ENCODE data around the gene PCDHGB2.
A peak's percentile ranks its signal among the peaks of the same experiment; 100 is the strongest.

DNA sequence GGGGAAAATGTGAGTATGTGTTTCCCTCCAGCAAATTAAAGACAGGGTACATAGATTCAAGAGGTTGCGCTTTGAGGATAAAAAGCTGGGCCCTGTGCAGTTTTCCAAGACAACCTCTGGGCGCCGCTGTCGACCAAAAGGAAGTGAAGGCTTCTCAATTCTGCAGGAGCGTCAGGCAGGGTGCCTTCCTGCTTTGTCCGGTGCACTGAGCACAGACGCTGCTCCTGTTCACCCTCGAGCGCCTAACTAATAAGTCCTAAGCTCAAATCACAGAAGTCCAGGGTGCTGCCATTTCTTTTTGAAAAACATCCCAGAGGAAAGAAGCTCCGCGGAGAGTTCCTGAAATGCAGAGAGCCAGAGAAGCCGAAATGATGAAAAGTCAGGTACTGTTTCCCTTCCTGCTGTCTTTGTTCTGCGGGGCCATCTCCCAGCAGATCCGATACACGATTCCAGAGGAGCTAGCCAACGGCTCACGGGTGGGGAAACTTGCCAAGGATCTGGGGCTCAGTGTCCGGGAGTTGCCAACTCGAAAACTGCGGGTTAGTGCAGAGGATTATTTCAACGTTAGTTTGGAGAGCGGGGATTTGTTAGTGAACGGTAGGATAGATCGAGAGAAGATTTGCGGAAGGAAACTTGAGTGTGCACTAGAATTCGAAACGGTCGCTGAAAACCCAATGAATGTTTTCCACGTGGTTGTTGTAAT lies 9.7 kb upstream of the PCDHGB2 start, which contains the start of gene PCDHGB1:
- TF ChIP-seq, protein P1, sequence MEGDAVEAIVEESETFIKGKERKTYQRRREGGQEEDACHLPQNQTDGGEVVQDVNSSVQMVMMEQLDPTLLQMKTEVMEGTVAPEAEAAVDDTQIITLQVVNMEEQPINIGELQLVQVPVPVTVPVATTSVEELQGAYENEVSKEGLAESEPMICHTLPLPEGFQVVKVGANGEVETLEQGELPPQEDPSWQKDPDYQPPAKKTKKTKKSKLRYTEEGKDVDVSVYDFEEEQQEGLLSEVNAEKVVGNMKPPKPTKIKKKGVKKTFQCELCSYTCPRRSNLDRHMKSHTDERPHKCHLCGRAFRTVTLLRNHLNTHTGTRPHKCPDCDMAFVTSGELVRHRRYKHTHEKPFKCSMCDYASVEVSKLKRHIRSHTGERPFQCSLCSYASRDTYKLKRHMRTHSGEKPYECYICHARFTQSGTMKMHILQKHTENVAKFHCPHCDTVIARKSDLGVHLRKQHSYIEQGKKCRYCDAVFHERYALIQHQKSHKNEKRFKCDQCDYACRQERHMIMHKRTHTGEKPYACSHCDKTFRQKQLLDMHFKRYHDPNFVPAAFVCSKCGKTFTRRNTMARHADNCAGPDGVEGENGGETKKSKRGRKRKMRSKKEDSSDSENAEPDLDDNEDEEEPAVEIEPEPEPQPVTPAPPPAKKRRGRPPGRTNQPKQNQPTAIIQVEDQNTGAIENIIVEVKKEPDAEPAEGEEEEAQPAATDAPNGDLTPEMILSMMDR (IDR thresholded peaks at IDR 0.05), result peak in 3 of 6 experiments; percentile 6 to 13 (median 9)
- no peak for TF ChIP-seq POLR2A (IDR thresholded peaks at IDR 0.05)
